GM13977 (cell line): ENCODE results near the gene IRF9.

ENCODE experiments used
- DNase-seq: peaks from one replicate; pipeline ENCODE4 v3.0.0; 2012; ENCODE audit warnings: low spot score
- CTCF ChIP-seq: IDR thresholded peaks from 2 replicates; pipeline ENCODE4 v1.5.1; 2012; ENCODE audit warnings: mild to moderate bottlenecking, control low read depth; ENCODE audit not compliant: insufficient read depth; ENCODE audit errors: extremely low read depth, missing control alignments
- in situ Hi-C: fragments of 300-500 bp; cut with MboI; formaldehyde crosslinking; loops from one replicate; pipeline ENCODE4 v1.12.0; 2022; ENCODE audit warnings: low sequenced_read_pairs, low pct_unique_long_range_greater_than_20kb, mixed read lengths, inconsistent platforms; ENCODE audit not compliant: unreplicated experiment

Gene IRF9

GRCh38 chr14:24181371-24182077, 20.5 kb downstream of the IRF9 start:
- no peak for DNase-seq
- in situ Hi-C loops: no loop called here
- TF ChIP-seq CTCF: no peak

GRCh38 chr14:24182110-24182882, 21.2 kb downstream of the IRF9 start:
- no peak for TF ChIP-seq CTCF
- in situ Hi-C loops: no loop called here

GRCh38 chr14:24183014-24183481, 22.0 kb downstream of the IRF9 start:
- no peak for DNase-seq
- in situ Hi-C loops: no loop called here
- TF ChIP-seq CTCF: no peak

More at GRCh38 chr14:24182110-24182882, 21.2 kb downstream of the IRF9 start:
- no peak for DNase-seq

GRCh38 chr14:24184104-24184970, 23.3 kb downstream of the IRF9 start:
- in situ Hi-C loops: no loop called here
- no peak for DNase-seq
- TF ChIP-seq CTCF: no peak

GRCh38 chr14:24185026-24185425, 24.0 kb downstream of the IRF9 start:
- in situ Hi-C loops: no loop called here
- TF ChIP-seq CTCF: no peak

GRCh38 chr14:24185741-24186140, 24.7 kb downstream of the IRF9 start:
- DNase-seq: no peak
- no peak for TF ChIP-seq CTCF
- in situ Hi-C loops: no loop called here

More at GRCh38 chr14:24185026-24185425, 24.0 kb downstream of the IRF9 start:
- DNase-seq: no peak
